ENCODE results near the gene LBX2.
A peak's percentile ranks its signal among the peaks of the same experiment; 100 is the strongest.

DNA sequence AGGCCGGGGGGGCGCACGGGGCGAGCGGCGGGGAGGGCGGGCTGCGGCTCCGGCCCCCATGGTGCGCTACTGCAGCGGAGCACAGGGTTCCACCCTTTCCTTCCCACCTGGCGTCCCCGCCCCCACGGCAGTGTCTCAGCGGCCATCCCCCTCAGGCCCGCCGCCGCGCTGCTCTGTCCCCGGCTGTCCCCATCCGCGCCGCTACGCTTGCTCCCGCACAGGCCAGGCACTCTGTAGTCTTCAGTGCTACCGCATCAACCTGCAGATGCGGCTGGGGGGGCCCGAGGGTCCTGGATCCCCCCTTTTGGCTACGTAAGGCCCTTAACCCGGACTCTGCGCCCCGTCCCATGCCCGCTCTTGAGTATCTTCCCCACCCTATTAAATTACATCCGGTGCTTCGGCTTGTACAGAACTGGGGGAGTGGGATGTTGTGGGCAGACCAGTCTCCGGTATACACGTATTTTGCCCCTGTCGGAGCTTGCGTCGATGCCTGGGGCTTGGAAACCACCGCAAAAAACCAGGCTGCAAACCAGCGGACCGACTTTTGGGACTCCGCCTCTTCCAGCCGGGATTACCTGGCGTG lies 41.8 kb downstream of the LBX2 start:
- TF ChIP-seq, protein P1, sequence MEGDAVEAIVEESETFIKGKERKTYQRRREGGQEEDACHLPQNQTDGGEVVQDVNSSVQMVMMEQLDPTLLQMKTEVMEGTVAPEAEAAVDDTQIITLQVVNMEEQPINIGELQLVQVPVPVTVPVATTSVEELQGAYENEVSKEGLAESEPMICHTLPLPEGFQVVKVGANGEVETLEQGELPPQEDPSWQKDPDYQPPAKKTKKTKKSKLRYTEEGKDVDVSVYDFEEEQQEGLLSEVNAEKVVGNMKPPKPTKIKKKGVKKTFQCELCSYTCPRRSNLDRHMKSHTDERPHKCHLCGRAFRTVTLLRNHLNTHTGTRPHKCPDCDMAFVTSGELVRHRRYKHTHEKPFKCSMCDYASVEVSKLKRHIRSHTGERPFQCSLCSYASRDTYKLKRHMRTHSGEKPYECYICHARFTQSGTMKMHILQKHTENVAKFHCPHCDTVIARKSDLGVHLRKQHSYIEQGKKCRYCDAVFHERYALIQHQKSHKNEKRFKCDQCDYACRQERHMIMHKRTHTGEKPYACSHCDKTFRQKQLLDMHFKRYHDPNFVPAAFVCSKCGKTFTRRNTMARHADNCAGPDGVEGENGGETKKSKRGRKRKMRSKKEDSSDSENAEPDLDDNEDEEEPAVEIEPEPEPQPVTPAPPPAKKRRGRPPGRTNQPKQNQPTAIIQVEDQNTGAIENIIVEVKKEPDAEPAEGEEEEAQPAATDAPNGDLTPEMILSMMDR (IDR thresholded peaks at IDR 0.05) = peak in 1 of 5 experiments; percentile 20
- no peak for TF ChIP-seq EP300 (IDR thresholded peaks at IDR 0.05; ENCODE audit: low read depth)

Data from transverse colon (tissue), 3 donors.